ENCODE results near the gene SURF6.
"Not testable (repeated sequence)": the region's sequence is repeated elsewhere in the genome, so short reads cannot be mapped to it uniquely, and the experiment has no call there.

Gene SURF6

GRCh38 chr9:133335924-133336811 is at the start of gene SURF6:
Gene SURF6 (minus strand): TSS chr9:133336188. CDS start chr9:133336132, 56 bp downstream.
- peak; percentile 89 for DNase-seq (ENCODE audit: low read depth)

- DNase-seq (ENCODE audit: low read depth), result no peak
Observed at GRCh38 chr9:133385452-133385851, 49.5 kb upstream of the SURF6 start.

- no peak for DNase-seq (ENCODE audit: low read depth)
Observed at GRCh38 chr9:133384736-133385321, 48.8 kb upstream of the SURF6 start.

- no peak for DNase-seq (ENCODE audit: low read depth)
Observed at GRCh38 chr9:133383438-133383837, 47.5 kb upstream of the SURF6 start.

- DNase-seq (ENCODE audit: low read depth), result no peak
Observed at GRCh38 chr9:133382507-133383141, 46.6 kb upstream of the SURF6 start.

GRCh38 chr9:133380734-133381133 is 44.7 kb upstream of the SURF6 start:
- DNase-seq (ENCODE audit: low read depth), result no peak

GRCh38 chr9:133379153-133380086 is 43.4 kb upstream of the SURF6 start:
- DNase-seq (ENCODE audit: low read depth), result no peak

- no peak for DNase-seq (ENCODE audit: low read depth)
Observed at GRCh38 chr9:133378408-133378962, 42.5 kb upstream of the SURF6 start.

GRCh38 chr9:133377721-133378216 is 41.8 kb upstream of the SURF6 start:
- peak; percentile 86 for DNase-seq (ENCODE audit: low read depth)

- DNase-seq (ENCODE audit: low read depth), result not testable (repeated sequence)
Observed at GRCh38 chr9:133377280-133377679, 41.3 kb upstream of the SURF6 start.

- DNase-seq (ENCODE audit: low read depth), result peak; percentile 97
Observed at GRCh38 chr9:133375724-133376654, 40.0 kb upstream of the SURF6 start, which contains the start of the genes STKLD1 and SURF4. Gene STKLD1 (plus strand): TSS chr9:133376366. CDS start chr9:133376474, 108 bp downstream. Gene SURF4 (minus strand): TSS chr9:133376060. CDS start chr9:133375969, 91 bp downstream.

GRCh38 chr9:133375116-133375723 is 39.2 kb upstream of the SURF6 start:
- DNase-seq (ENCODE audit: low read depth), result peak; percentile 23

GRCh38 chr9:133374612-133375115 is 38.7 kb upstream of the SURF6 start:
- peak; percentile 56 for DNase-seq (ENCODE audit: low read depth)

- peak; percentile 42 for DNase-seq (ENCODE audit: low read depth)
Observed at GRCh38 chr9:133372144-133372543, 36.2 kb upstream of the SURF6 start.

- no peak for DNase-seq (ENCODE audit: low read depth)
Observed at GRCh38 chr9:133371261-133371711, 35.3 kb upstream of the SURF6 start.

GRCh38 chr9:133370685-133371084 is 34.7 kb upstream of the SURF6 start:
- DNase-seq (ENCODE audit: low read depth), result no peak

GRCh38 chr9:133369933-133370332 is 33.9 kb upstream of the SURF6 start:
- no peak for DNase-seq (ENCODE audit: low read depth)

GRCh38 chr9:133369422-133369821 is 33.4 kb upstream of the SURF6 start:
- no peak for DNase-seq (ENCODE audit: low read depth)

GRCh38 chr9:133368249-133368881 is 32.4 kb upstream of the SURF6 start:
- peak; percentile 40 for DNase-seq (ENCODE audit: low read depth)

All from fibroblast of gingiva (primary cell).